ENCODE results near the gene ENTPD2.

GRCh38 chr9:137044502-137045177 lies 9.2 kb downstream of the ENTPD2 start:
- TF ChIP-seq RAD21 (IDR thresholded peaks at IDR 0.05; ENCODE audit: low read depth) = no peak
- no peak for TF ChIP-seq CEBPB (IDR thresholded peaks at IDR 0.05)
- TF ChIP-seq MAX (IDR thresholded peaks at IDR 0.05) = no peak
- TF ChIP-seq REST (IDR thresholded peaks at IDR 0.05; ENCODE audit: low read depth) = no peak
- no peak for TF ChIP-seq EP300 (IDR thresholded peaks at IDR 0.05; ENCODE audit: borderline replicate concordance)
- no peak for TF ChIP-seq EGR1 (IDR thresholded peaks at IDR 0.05)
- no peak for TF ChIP-seq FOXM1 (IDR thresholded peaks at IDR 0.05; ENCODE audit: borderline replicate concordance, low read depth)
- TF ChIP-seq YY1 (IDR thresholded peaks at IDR 0.05; ENCODE audit: low read depth) = no peak
